ENCODE data around the gene LRRC74A.
"Not testable (repeated sequence)": the region's sequence is repeated elsewhere in the genome, so short reads cannot be mapped to it uniquely, and the experiment has no call there.

LRRC74A gene

GRCh38 chr14:76884853-76885276 lies 58.7 kb downstream of the LRRC74A start:
- DNase-seq (ENCODE audit: low read depth in 1 of 2, low spot score in 1 of 2) = no peak
- no peak for TF ChIP-seq JUND (IDR thresholded peaks at IDR 0.05; ENCODE audit: low read depth)
- in situ Hi-C loops (cut with HindIII; ENCODE audit: low pct_unique_long_range_greater_than_20kb, low sequenced_read_pairs) = no loop called here

- TF ChIP-seq JUND (IDR thresholded peaks at IDR 0.05; ENCODE audit: low read depth) = no peak
- in situ Hi-C loops (cut with HindIII; ENCODE audit: low pct_unique_long_range_greater_than_20kb, low sequenced_read_pairs) = no loop called here
Measured at GRCh38 chr14:76887191-76887590, 61.0 kb downstream of the LRRC74A start.

GRCh38 chr14:76891391-76891790 lies 65.2 kb downstream of the LRRC74A start:
- in situ Hi-C loops (cut with HindIII; ENCODE audit: low pct_unique_long_range_greater_than_20kb, low sequenced_read_pairs) = no loop called here
- TF ChIP-seq JUND (IDR thresholded peaks at IDR 0.05; ENCODE audit: low read depth) = no peak
- DNase-seq (ENCODE audit: low read depth in 1 of 2, low spot score in 1 of 2) = no peak

More at GRCh38 chr14:76887191-76887590, 61.0 kb downstream of the LRRC74A start:
- DNase-seq (ENCODE audit: low read depth in 1 of 2, low spot score in 1 of 2) = no peak

GRCh38 chr14:76894308-76894707 lies 68.1 kb downstream of the LRRC74A start:
- in situ Hi-C loops (cut with HindIII; ENCODE audit: low pct_unique_long_range_greater_than_20kb, low sequenced_read_pairs) = no loop called here
- no peak for TF ChIP-seq JUND (IDR thresholded peaks at IDR 0.05; ENCODE audit: low read depth)
- no peak for DNase-seq (ENCODE audit: low read depth in 1 of 2, low spot score in 1 of 2)

- DNase-seq (ENCODE audit: low read depth in 1 of 2, low spot score in 1 of 2); in situ Hi-C loops (cut with HindIII; ENCODE audit: low pct_unique_long_range_greater_than_20kb, low sequenced_read_pairs): not testable (repeated sequence)
Measured at GRCh38 chr14:76898006-76898405, 71.8 kb downstream of the LRRC74A start.

- TF ChIP-seq JUND (IDR thresholded peaks at IDR 0.05; ENCODE audit: low read depth) = no peak
- no peak for DNase-seq (ENCODE audit: low read depth in 1 of 2, low spot score in 1 of 2)
- in situ Hi-C loops (cut with HindIII; ENCODE audit: low pct_unique_long_range_greater_than_20kb, low sequenced_read_pairs) = no loop called here
Measured at GRCh38 chr14:76900682-76901081, 74.5 kb downstream of the LRRC74A start.

- peak; percentile 43 to 66 for DNase-seq (ENCODE audit: low read depth in 1 of 2, low spot score in 1 of 2)
- TF ChIP-seq JUND (IDR thresholded peaks at IDR 0.05; ENCODE audit: low read depth) = no peak
- in situ Hi-C loops (cut with HindIII; ENCODE audit: low pct_unique_long_range_greater_than_20kb, low sequenced_read_pairs) = no loop called here
Measured at GRCh38 chr14:76901171-76902055, 75.2 kb downstream of the LRRC74A start.

GRCh38 chr14:76902591-76902990 lies 76.4 kb downstream of the LRRC74A start:
- no peak for DNase-seq (ENCODE audit: low read depth in 1 of 2, low spot score in 1 of 2)
- in situ Hi-C loops (cut with HindIII; ENCODE audit: low pct_unique_long_range_greater_than_20kb, low sequenced_read_pairs) = no loop called here

GRCh38 chr14:76904100-76904739 lies 78.0 kb downstream of the LRRC74A start:
- DNase-seq (ENCODE audit: low read depth in 1 of 2, low spot score in 1 of 2) = no peak
- in situ Hi-C loops (cut with HindIII; ENCODE audit: low pct_unique_long_range_greater_than_20kb, low sequenced_read_pairs) = no loop called here
- no peak for TF ChIP-seq JUND (IDR thresholded peaks at IDR 0.05; ENCODE audit: low read depth)

More at GRCh38 chr14:76902591-76902990, 76.4 kb downstream of the LRRC74A start:
- TF ChIP-seq JUND (IDR thresholded peaks at IDR 0.05; ENCODE audit: low read depth) = no peak

- peak; percentile 40 to 69 for DNase-seq (ENCODE audit: low read depth in 1 of 2, low spot score in 1 of 2)
- in situ Hi-C loops (cut with HindIII; ENCODE audit: low pct_unique_long_range_greater_than_20kb, low sequenced_read_pairs) = no loop called here
Measured at GRCh38 chr14:76904740-76905569, 78.7 kb downstream of the LRRC74A start.

GRCh38 chr14:76908834-76909233 lies 82.6 kb downstream of the LRRC74A start:
- no peak for DNase-seq (ENCODE audit: low read depth in 1 of 2, low spot score in 1 of 2)
- no peak for TF ChIP-seq JUND (IDR thresholded peaks at IDR 0.05; ENCODE audit: low read depth)
- in situ Hi-C loops (cut with HindIII; ENCODE audit: low pct_unique_long_range_greater_than_20kb, low sequenced_read_pairs) = no loop called here

More at GRCh38 chr14:76904740-76905569, 78.7 kb downstream of the LRRC74A start:
- TF ChIP-seq JUND (IDR thresholded peaks at IDR 0.05; ENCODE audit: low read depth) = no peak

- no peak for TF ChIP-seq JUND (IDR thresholded peaks at IDR 0.05; ENCODE audit: low read depth)
- in situ Hi-C loops (cut with HindIII; ENCODE audit: low pct_unique_long_range_greater_than_20kb, low sequenced_read_pairs) = no loop called here
- peak; percentile 62 to 78 for DNase-seq (ENCODE audit: low read depth in 1 of 2, low spot score in 1 of 2)
Measured at GRCh38 chr14:76909266-76909665, 83.1 kb downstream of the LRRC74A start.

Measured in T47D (cell line).